ENCODE results near the gene DOLK. TPM values are rescaled to one million over a fixed set of nuclear protein-coding genes. Genes with fewer than 3 reads are reported as not detected.

Gene DOLK
- total RNA-seq, 4 donors from 2014 or later: 6.5 to 11.8 (median 6.6) TPM

GRCh38 chr9:128916204-128916603 lies 31.2 kb downstream of the DOLK start:
- intact Hi-C loops (cut with DNase I; ENCODE audit: low total_unique reads): loop anchor here (5.0 kb wide), 1 partner anchor 34 kb away; the partner anchor contains the start of genes KYAT1 and LRRC8A
- H3K4me1 ChIP-seq: peaks cover 83 to 88% of the 10 kb centered on the region in 2 donors

GRCh38 chr9:128913995-128914772 lies 33.2 kb downstream of the DOLK start:
- Histone ChIP-seq H3K27me3 (no peaks in the 10 kb centered on the region), H3K27ac (peak overlapping the region; percentile 48 to 85 (median 82)), H3K36me3 (peaks cover 0 to 20% of the 10 kb centered on the region in 2 donors), H3K9me3 (no peaks in the 10 kb centered on the region), H3K4me3 (peak overlapping the region in 1 of 4 donors; percentile 14), H3K4me1 (peaks cover 77 to 81% of the 10 kb centered on the region in 2 donors)
- DNase-seq (no peak), ATAC-seq (no peak)
- in situ Hi-C loops (cut with MboI; ENCODE audit: low sequenced_read_pairs in 4 of 4): no loop called here
- intact Hi-C loops (cut with DNase I; ENCODE audit: low total_unique reads): no loop called here
- TF ChIP-seq CTCF (IDR thresholded peaks at IDR 0.05 in 4 of 5, conservative IDR thresholded peaks at IDR 0.05 in 1 of 5) (no peak), POLR2A (IDR thresholded peaks at IDR 0.05) (no peak)

More at GRCh38 chr9:128916204-128916603, 31.2 kb downstream of the DOLK start:
- in situ Hi-C loops (cut with MboI; ENCODE audit: low sequenced_read_pairs in 4 of 4): no loop called here
- H3K36me3 ChIP-seq: peaks cover 0 to 11% of the 10 kb centered on the region in 2 donors
- H3K9me3 ChIP-seq: no peaks in the 10 kb centered on the region
- TF ChIP-seq CTCF (IDR thresholded peaks at IDR 0.05 in 4 of 5, conservative IDR thresholded peaks at IDR 0.05 in 1 of 5) (no peak), POLR2A (IDR thresholded peaks at IDR 0.05) (no peak)
- DNase-seq (peak in 1 of 2 donors; percentile 59), ATAC-seq (peak in 1 of 2 donors; percentile 18)
- H3K27ac ChIP-seq: peak overlapping the region; percentile 73 to 85 (median 82)
- no peaks in the 10 kb centered on the region for H3K27me3 ChIP-seq
- peak overlapping the region; percentile 23 to 43 (median 30) for H3K4me3 ChIP-seq

- intact Hi-C loops (cut with DNase I; ENCODE audit: low total_unique reads) (no loop called here), in situ Hi-C loops (cut with MboI; ENCODE audit: low sequenced_read_pairs in 4 of 4) (no loop called here)
- Histone ChIP-seq H3K27me3 (no peaks in the 10 kb centered on the region), H3K9me3 (no peaks in the 10 kb centered on the region), H3K36me3 (peaks cover 0 to 29% of the 10 kb centered on the region in 2 donors), H3K27ac (peak overlapping the region; percentile 48 to 85 (median 82)), H3K4me3 (peak overlapping the region in 2 of 4 donors; percentile 14 to 25), H3K4me1 (peaks cover 72 to 76% of the 10 kb centered on the region in 2 donors)
- ATAC-seq: no peak
- TF ChIP-seq CTCF (IDR thresholded peaks at IDR 0.05 in 4 of 5, conservative IDR thresholded peaks at IDR 0.05 in 1 of 5) (no peak), POLR2A (IDR thresholded peaks at IDR 0.05) (no peak)
- no peak for DNase-seq
These were observed 34.1 kb downstream of the DOLK start for GRCh38 chr9:128913048-128913900.

GRCh38 chr9:128912270-128912853 lies 35.0 kb downstream of the DOLK start:
- intact Hi-C loops (cut with DNase I; ENCODE audit: low total_unique reads) (no loop called here), in situ Hi-C loops (cut with MboI; ENCODE audit: low sequenced_read_pairs in 4 of 4) (no loop called here)
- Histone ChIP-seq H3K4me1 (peaks cover 62 to 68% of the 10 kb centered on the region in 2 donors), H3K9me3 (no peaks in the 10 kb centered on the region), H3K36me3 (peaks cover 0 to 33% of the 10 kb centered on the region in 2 donors), H3K27me3 (no peaks in the 10 kb centered on the region), H3K4me3 (peak overlapping the region in 1 of 4 donors; percentile 3), H3K27ac (peak overlapping the region; percentile 48 to 85 (median 82))
- no peak for ATAC-seq
- DNase-seq: no peak
- TF ChIP-seq POLR2A (IDR thresholded peaks at IDR 0.05): no peak
- no peak for TF ChIP-seq CTCF (IDR thresholded peaks at IDR 0.05 in 4 of 5, conservative IDR thresholded peaks at IDR 0.05 in 1 of 5)
